HepG2 (cell line): Measurements from ENCODE around the gene HIPK3.

Experiments
- PTBP1 ChIP-seq: fragments of 200-400 bp; formaldehyde crosslinking; IDR thresholded peaks from 2 replicates; pipeline ENCODE4 v1.6.1; 2018; ENCODE audit warnings: low read length, low read depth; ENCODE audit not compliant: poor library complexity, severe bottlenecking
- SMAD3 ChIP-seq: sonication (generic); formaldehyde crosslinking; IDR thresholded peaks from 2 replicates; pipeline ENCODE4 v1.4.0; 2020; ENCODE audit warnings: missing genetic modification reagents
- SMC3 ChIP-seq: IDR thresholded peaks from 2 replicates; pipeline ENCODE4 v1.6.1; 2011; ENCODE audit warnings: low read length, improper control_type of control experiment
- ZBTB43 ChIP-seq: sonication (generic); formaldehyde crosslinking; conservative IDR thresholded peaks from 2 replicates; pipeline ENCODE4 v1.4.0; 2020; ENCODE audit warnings: missing genetic modification reagents
- TF ChIP-seq, protein P1 (sequence below): sonication (generic); formaldehyde crosslinking; IDR thresholded peaks from 2 replicates; pipeline ENCODE4 v1.5.0; 2020; ENCODE audit warnings: mild to moderate bottlenecking, missing genetic modification reagents, moderate library complexity

DNA sequence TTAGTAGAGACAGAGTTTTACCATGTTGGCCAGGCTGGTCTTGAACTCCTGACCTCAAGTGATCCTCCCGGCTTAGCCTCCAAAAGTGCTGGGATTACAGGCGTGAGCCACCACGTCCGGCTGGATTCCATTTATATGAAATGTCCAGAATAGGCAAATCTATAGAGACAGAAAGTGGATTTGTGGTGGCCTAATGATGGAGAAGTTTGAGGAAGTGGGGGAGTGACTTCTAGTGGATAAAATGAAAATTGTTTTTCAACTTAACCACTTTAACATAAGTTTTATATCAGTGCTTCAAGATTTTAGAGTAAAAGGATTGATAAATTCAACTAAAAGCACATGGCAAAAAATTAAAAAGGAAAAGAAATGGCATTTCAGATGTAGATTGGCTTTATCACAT is 66.2 kb downstream of the HIPK3 start:
- TF ChIP-seq, protein P1, sequence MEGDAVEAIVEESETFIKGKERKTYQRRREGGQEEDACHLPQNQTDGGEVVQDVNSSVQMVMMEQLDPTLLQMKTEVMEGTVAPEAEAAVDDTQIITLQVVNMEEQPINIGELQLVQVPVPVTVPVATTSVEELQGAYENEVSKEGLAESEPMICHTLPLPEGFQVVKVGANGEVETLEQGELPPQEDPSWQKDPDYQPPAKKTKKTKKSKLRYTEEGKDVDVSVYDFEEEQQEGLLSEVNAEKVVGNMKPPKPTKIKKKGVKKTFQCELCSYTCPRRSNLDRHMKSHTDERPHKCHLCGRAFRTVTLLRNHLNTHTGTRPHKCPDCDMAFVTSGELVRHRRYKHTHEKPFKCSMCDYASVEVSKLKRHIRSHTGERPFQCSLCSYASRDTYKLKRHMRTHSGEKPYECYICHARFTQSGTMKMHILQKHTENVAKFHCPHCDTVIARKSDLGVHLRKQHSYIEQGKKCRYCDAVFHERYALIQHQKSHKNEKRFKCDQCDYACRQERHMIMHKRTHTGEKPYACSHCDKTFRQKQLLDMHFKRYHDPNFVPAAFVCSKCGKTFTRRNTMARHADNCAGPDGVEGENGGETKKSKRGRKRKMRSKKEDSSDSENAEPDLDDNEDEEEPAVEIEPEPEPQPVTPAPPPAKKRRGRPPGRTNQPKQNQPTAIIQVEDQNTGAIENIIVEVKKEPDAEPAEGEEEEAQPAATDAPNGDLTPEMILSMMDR (CRISPR knock-in tag), result no peak
- TF ChIP-seq PTBP1 (no peak), SMAD3 (CRISPR knock-in tag) (no peak), ZBTB43 (CRISPR knock-in tag) (no peak), SMC3 (no peak)
